HG03432 (cell line): ENCODE data around the gene ALS2CL.
A peak's percentile ranks its signal among the peaks of the same experiment; 100 is the strongest.

Source experiments
- ATAC-seq: cut with Tn5 transposase; IDR thresholded peaks from one replicate; pipeline ENCODE4 v1.9.1; 2021; ENCODE audit warnings: mild to moderate bottlenecking, moderate library complexity; ENCODE audit not compliant: unreplicated experiment

ALS2CL gene

GRCh38 chr3:46643701-46644100 is 49.8 kb downstream of the ALS2CL start:
- ATAC-seq, result no peak

- ATAC-seq, result no peak
Observed at GRCh38 chr3:46642971-46643370, 50.5 kb downstream of the ALS2CL start.

GRCh38 chr3:46640927-46641326 is 52.6 kb downstream of the ALS2CL start:
- ATAC-seq, result no peak

- ATAC-seq, result no peak
Observed at GRCh38 chr3:46639221-46639620, 54.3 kb downstream of the ALS2CL start.

- no peak for ATAC-seq
Observed at GRCh38 chr3:46634856-46635255, 58.6 kb downstream of the ALS2CL start.

GRCh38 chr3:46632792-46633191 is 60.7 kb downstream of the ALS2CL start:
- ATAC-seq, result no peak

- ATAC-seq, result peak; percentile 88
Observed at GRCh38 chr3:46629551-46630517, 63.6 kb downstream of the ALS2CL start.

GRCh38 chr3:46628901-46629369 is 64.5 kb downstream of the ALS2CL start:
- no peak for ATAC-seq

GRCh38 chr3:46627078-46627477 is 66.4 kb downstream of the ALS2CL start:
- no peak for ATAC-seq

GRCh38 chr3:46626039-46626438 is 67.4 kb downstream of the ALS2CL start:
- ATAC-seq, result no peak

- ATAC-seq, result no peak
Observed at GRCh38 chr3:46624975-46625490, 68.4 kb downstream of the ALS2CL start.

GRCh38 chr3:46624533-46624932 is 68.9 kb downstream of the ALS2CL start:
- ATAC-seq, result no peak

GRCh38 chr3:46619845-46620778 is 73.4 kb downstream of the ALS2CL start:
- no peak for ATAC-seq
